GM19240 (cell line): ENCODE results near the gene FMNL3.
"Not testable (repeated sequence)": the region's sequence is repeated elsewhere in the genome, so short reads cannot be mapped to it uniquely, and the experiment has no call there.

ENCODE experiments used
- DNase-seq: peaks from one replicate; pipeline ENCODE4 v3.0.0; 2011; ENCODE audit warnings: low spot score; ENCODE audit not compliant: insufficient read length

The FMNL3 gene

DNA sequence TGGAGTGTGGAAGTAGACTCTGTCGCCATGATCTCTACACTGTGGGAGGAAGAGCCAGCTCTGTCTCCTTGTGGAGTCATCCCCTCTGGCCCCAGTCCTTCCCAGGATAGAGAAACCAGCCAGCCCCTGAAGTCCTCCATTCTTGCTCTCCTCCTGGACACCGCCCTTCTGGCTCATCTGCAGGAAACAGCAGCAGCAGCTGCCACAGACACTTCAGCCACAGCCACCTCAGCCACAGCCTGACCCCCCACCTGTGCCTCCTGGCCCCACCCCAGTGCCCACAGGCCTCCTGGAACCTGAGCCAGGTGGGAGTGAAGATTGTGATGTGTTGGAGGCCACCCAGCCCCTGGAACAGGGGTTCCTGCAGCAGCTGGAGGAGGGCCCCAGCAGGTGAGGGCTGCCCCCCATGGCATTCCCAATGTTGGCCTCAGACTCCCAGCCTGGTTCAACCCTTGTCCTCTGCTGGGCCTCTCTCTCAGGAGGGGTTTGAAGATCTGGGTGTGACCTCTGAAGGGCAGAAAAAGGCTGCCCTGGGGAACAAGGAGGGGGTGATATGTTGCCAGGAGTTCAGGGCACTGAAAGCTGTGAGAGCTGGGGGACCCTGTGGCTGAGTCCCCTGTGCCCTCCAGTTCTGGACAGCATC is 73.4 kb downstream of the FMNL3 start:
- DNase-seq: no peak

- no peak for DNase-seq
Measured at GRCh38 chr12:49632986-49633702, 74.1 kb downstream of the FMNL3 start.

GRCh38 chr12:49632401-49632800 is 74.8 kb downstream of the FMNL3 start:
- DNase-seq: no peak

DNA sequence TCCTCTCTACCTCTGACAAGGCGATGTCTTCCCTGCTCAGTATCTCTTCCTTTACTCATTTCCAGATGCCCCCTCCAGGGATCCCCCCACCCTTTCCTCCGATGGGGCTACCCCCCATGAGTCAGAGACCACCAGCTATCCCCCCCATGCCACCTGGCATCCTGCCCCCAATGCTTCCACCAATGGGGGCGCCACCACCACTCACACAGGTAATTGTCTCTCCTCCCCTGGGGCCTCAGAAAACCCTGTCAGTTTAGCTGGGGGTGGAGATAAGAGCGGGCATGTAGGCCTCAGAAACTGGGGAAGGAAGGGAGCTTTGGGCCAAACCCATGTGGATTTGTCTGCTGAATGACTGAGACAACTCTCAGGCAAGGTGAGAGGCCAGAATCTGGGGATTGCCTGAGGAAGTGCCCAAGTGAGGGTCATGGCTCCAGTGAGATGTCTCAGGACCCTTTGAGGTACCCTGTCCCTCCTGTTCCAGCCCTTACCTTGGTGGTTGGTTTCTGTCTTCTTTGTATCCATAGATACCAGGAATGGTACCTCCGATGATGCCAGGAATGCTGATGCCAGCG is 75.8 kb downstream of the FMNL3 start:
- DNase-seq: no peak

DNA sequence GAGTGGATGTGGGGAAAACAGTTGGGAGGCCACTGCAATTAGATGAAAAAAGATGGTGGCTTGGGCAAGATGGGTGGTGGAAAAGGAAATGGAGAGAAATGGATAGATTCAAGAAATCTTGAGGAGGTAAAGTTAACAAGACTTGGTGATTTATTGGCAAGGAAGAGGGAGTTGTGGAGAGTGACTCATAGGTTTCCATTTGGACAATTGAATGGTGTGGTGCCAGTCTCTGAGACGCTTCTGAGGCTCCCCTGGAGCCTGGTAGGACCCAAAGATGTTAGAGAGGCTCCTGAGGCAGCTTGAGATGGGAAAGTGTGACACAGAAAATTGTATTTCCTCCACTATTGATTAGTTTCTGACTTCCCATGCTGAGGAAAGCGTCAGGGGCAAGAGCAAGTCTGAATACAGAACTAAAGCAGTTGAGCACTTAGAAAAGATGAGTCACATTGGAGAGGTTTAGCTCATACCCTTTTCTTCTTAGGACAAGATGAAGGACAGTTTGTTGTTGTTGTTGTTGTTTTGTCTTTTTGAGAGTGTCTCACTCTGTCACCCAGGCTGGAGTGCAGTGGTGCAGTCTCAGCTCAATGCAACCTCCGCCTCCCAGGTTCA is 79.3 kb downstream of the FMNL3 start:
- no peak for DNase-seq

- no peak for DNase-seq
Measured at GRCh38 chr12:49626836-49627235, 80.4 kb downstream of the FMNL3 start.

GRCh38 chr12:49626169-49626835 is 80.9 kb downstream of the FMNL3 start:
- no peak for DNase-seq

DNA sequence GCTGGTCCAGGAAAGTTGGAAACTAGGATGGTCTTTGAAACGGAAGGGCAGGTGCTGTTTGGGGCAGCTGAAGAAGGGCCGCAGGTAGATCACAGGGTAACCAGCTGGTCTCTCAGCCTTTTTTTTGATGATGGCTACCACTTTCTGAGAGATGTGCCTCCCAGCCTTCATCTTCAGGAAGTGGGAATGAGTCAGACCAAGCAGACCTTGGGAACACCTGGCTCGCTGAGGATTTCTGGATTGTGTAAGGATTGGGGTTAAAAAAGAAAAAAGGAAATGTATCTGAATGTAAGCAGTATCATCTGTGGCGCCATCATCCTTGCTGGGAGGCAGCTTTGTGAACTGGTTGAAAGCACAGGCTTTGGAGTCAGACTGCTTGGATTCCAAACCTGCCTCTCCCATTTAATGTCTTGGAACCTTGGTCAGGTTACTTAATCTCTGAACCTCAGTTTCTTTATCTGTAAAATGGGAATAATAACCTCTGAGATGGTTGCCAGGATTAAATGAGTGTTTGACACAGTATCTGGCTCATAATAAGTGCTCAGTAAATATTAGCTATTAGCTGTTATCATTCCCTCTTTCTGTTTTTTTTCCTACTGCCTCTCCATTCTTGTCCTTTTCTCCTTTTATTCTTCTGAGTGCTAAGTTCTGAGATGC is 82.2 kb downstream of the FMNL3 start:
- DNase-seq: no peak

- DNase-seq: peak; percentile 93
Measured at GRCh38 chr12:49623142-49623904, 83.9 kb downstream of the FMNL3 start, which contains the start of gene PRPF40B. TSS of gene PRPF40B (plus strand) at chr12:49623561. CDS start at chr12:49623591, 30 bp downstream.

- peak; percentile 31 for DNase-seq
Measured at GRCh38 chr12:49622501-49623141, 84.6 kb downstream of the FMNL3 start.

DNA sequence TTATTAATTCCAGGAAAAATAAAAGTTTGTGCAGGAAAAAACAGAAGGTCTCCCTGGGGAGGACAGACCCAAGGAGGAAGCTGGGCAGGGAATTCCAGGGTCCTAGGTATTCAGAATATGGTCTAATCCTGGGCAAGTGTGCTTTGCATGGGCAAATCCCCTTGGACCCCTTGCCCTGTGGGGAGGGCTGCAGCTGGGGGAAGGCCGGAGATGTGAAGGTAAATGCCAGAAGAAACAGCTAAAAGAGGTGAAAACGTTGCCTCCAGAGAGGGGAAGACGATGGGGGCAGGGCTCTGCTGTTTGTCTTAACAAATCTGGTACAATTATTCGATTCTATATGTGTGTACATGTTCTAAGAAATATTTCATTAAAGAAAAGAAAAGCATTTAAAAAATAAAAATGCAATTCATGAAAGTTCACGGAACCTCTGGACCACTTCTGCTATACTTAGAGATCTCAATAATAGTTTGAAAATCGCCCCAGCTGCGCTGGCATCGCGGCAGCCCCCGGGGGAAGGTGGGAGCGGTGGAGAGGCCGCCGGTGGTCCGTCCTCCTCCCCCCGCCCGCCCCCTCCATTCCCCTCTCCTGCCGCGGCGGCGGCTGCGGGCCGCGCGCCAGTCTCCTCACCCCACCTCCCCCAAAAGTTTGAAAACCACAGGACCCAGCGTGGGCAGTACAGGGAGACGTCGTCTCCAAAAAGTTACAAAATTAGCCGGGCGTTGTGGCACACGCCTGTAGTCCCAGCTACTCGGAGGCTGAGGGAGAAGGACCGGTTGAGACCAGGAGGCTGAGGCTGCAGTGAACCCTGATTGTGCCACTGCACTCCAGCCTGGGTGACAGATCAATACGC is 85.3 kb downstream of the FMNL3 start:
- DNase-seq: no peak

DNA sequence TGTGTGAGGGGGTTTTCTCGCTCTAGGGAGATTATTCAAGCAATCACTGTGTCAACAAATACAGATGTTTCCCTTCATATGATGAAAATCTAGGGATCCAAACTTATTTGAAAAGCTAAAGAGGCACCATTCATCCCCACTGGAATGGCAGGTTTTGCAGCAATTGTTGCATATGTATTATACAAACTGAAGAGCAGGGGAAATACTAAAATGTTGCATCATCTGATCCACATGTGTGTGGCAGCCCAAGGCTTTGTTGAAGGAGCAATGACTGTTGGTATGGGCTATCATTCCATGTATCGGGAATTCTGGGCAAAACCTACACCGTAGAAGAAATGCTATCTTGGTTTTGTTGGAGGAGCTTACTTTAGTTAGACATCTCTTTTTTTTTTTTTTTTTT is 87.9 kb downstream of the FMNL3 start:
- no peak for DNase-seq

DNA sequence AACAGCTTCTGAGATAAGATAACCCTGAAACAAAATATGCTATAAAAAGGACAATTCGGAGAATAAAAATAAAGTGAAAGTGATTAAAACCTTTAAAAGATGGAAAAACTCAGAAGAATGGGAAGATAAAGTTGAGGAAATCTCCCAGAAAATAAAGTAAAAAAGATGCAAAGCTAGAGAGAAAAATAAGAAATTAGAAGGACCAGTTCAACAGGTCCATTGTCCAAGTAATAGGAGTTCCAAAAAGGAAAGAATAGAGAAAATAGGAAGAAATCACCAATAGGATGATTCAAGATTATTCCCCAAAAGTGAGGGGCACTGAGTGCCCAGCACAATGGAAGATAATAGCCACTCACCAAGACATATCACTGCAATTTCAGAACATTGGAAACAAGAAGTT is 88.6 kb downstream of the FMNL3 start:
- no peak for DNase-seq

- no peak for DNase-seq
Measured at GRCh38 chr12:49616533-49617219, 90.5 kb downstream of the FMNL3 start.

- DNase-seq: no peak
Measured at GRCh38 chr12:49615725-49616124, 91.5 kb downstream of the FMNL3 start.

DNA sequence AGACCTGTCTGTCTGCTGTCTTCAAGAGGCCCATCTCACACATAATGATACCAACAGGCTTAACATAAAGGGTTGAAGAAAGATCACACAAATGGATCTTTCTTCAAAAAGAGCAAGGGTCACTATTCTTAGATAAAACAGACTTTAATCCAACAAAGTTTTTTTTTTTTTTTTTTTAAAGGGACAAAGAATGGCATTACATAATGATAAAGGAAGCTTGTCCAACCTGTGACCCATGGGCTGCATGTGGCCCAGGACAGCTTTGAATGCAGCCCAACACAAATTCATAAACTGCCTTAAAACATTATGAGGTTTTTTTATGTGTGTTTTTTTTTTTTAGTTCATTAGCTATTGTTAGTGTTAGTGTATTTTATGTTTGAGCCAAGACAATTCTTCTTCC is 95.0 kb downstream of the FMNL3 start:
- no peak for DNase-seq

- DNase-seq: not testable (repeated sequence)
Measured at GRCh38 chr12:49610785-49611184, 96.4 kb downstream of the FMNL3 start.

DNA sequence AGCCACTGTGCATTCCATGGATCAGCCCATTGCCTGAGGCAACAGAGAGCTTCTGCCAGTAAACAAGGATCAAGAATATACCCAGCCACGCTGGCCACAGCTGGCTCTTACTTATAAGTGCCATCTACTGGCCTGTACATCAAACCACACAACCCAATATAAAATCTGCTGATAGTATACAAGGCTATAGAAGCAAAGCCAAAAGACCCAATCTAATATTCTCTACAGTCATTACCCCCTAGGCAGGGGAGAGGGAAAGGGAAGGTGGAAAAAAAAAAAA is 97.4 kb downstream of the FMNL3 start:
- no peak for DNase-seq
